NT2/D1 (cell line): ENCODE measurements around the gene CUL9.

Source experiments
- YY1 ChIP-seq: IDR thresholded peaks from 2 replicates; pipeline ENCODE4 v1.6.1; 2011; ENCODE audit not compliant: insufficient read length, insufficient read depth
- ZNF274 ChIP-seq: IDR thresholded peaks from 2 replicates; pipeline ENCODE4 v1.6.1; 2011; ENCODE audit warnings: mild to moderate bottlenecking, low read depth, low read length

- no peak for TF ChIP-seq ZNF274
- no peak for TF ChIP-seq YY1
Measured at GRCh38 chr6:43235841-43236240, 53.8 kb downstream of the CUL9 start.
